ENCODE measurements around the gene DOK5.

DNA sequence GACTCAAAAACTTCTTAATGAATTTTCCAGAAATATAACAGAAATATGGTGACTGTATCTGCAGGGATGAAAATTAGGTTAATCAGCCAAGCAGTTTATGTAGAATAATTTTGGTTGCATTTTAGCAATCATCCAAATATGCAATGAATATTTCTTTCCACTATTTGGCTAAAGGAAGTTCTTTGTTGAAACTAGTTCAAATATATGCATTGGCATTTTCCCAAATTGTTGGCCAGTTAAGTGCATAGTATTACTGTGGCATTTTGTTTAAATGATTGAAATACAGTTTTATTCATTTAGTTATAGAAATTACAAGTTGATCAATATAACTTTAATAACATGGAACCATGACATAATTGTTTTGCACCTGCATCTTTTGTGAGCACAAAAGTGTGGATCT lies 115.5 kb downstream of the DOK5 start:
- TF ChIP-seq CTCF (conservative IDR thresholded peaks at IDR 0.05; ENCODE audit: low read length), result no peak
- no peak for TF ChIP-seq EZH2phosphoT487 (IDR thresholded peaks at IDR 0.05; ENCODE audit: borderline replicate concordance)

All from Loucy (cell line).